Stimulated activated CD4-positive, alpha-beta T cell treated with anti-CD3 and anti-CD28 coated beads, TNF-alpha, amount 100 ng/mL, for 1 hour (primary cell): ENCODE data around the gene KRT79.

Experiments
- DNase-seq, 3 donors: peaks; one replicate each; pipeline ENCODE4 v3.0.0-alpha.2; 2020; ENCODE audit warnings: low read depth in 3 of 3, low spot score in 1 of 3

Gene KRT79

DNA sequence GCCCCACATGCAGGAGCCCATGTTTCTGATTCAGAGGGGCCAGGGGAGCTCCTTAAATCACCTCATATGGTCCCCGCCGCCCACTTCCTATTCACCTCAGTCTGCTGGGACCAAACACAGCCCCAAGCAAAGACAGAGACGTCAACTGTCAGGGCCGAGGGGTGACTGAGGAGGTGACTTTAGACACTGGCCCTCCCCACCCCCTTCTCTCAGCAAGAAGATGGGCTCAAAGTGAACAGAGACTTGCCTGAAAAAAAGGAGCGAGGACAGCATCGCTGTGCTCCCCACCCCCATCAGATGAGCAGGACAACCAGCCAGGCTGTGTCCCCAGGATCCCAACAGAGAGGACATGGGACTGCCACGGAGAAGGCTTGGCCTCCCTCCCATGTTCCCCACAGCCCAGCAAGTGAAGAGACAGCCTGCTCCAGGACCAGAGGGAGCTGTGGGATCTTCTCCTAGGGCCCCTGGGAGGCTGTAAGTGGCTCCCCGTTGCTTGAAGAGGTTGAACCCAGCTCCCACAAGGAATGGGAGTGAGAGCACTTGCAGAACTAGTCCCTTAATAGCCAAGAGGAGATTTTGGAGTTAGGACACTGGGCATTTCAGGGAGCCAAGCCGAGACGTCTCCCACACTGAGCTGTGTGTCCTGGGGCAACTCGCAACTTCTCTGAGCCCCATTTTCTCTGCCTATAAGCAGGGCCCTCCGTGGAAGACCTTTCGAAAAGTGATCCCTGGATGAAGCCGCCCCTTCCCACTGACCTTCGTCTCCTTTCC is 1.3 kb upstream of the KRT79 start:
- no peak for DNase-seq

- DNase-seq = no peak
Observed at GRCh38 chr12:52834727-52835001, 553 bp upstream of the KRT79 start.

- DNase-seq = no peak
Observed at GRCh38 chr12:52832985-52833905, 866 bp downstream of the KRT79 start.

DNA sequence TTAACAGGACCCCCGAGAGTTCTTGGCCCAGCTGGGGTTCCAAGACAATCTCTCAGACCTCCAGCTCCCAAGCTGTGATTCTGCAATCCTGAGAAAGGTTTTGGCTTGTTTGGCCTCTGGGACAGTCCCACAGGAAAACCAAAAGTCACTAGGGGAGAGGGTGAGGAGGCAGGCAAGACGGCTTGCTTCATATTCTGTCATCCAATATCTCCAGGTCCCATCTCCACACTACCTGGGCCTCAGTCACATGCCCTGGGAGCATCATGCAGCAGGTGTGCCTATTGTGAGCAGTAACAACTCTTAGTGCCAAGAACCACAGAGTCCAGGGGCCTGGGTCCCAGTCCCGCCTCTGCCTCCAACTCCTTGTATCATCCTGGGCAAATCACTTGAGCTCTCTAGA is 1.7 kb downstream of the KRT79 start:
- no peak for DNase-seq

GRCh38 chr12:52831251-52831650 is 2.9 kb downstream of the KRT79 start:
- DNase-seq = no peak

GRCh38 chr12:52829986-52830770 is 3.9 kb downstream of the KRT79 start:
- no peak for DNase-seq

DNA sequence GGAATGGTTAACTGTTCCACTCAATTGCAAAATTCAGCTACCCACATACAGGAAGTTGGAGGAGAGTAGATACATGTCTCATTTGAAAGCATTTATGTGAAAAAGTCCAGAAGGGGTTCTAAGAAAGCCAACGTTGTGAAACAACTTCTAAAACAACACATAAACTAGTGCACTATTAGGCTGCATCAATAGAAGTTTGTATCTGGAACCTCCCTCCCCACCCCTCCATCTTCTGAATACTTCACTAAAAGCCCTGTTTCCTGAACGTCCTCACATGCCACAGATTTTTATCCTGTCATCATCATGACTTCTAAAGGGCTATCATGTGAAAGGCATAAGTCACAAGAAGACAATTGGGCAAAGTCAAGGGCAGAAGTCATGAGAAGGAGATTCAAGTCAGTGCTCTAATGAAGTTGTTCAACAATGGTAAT is 5.5 kb downstream of the KRT79 start:
- DNase-seq = no peak

- no peak for DNase-seq
Observed at GRCh38 chr12:52828156-52828555, 6.0 kb downstream of the KRT79 start.

- no peak for DNase-seq
Observed at GRCh38 chr12:52827499-52828090, 6.5 kb downstream of the KRT79 start.

GRCh38 chr12:52826611-52827498 is 7.3 kb downstream of the KRT79 start:
- no peak for DNase-seq

GRCh38 chr12:52825961-52826360 is 8.2 kb downstream of the KRT79 start:
- DNase-seq = no peak

DNA sequence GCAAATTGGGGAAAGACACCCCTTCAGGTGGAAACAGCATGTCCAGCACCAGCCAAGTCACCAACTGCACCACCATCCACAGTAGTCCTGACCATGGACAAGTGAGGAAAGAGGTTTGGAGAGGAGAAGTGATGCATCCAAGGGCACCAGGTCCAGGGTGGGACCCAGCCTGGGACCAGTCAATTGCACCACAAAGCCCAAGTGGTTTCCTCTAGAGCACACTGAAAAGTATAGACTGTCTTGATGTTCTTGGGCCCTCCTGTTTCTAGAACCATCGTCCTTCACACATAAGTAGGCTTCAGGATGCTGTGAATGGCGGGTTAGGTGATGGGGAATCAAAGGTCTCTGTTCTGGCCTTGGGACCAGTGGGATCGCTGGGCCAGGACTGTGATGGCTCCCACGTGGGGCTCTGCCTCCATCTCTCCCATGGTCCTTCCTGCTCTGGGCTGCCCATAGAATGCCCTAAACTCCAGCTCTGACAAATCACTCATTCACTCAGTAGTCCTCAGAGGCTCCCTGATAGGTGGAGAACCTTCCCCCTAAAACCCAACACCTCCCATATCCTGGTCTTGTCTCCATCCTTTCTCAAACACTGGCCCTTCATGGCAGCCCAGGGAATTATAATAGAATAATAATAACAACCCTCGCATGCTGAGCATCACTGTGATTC is 9.2 kb downstream of the KRT79 start:
- no peak for DNase-seq

DNA sequence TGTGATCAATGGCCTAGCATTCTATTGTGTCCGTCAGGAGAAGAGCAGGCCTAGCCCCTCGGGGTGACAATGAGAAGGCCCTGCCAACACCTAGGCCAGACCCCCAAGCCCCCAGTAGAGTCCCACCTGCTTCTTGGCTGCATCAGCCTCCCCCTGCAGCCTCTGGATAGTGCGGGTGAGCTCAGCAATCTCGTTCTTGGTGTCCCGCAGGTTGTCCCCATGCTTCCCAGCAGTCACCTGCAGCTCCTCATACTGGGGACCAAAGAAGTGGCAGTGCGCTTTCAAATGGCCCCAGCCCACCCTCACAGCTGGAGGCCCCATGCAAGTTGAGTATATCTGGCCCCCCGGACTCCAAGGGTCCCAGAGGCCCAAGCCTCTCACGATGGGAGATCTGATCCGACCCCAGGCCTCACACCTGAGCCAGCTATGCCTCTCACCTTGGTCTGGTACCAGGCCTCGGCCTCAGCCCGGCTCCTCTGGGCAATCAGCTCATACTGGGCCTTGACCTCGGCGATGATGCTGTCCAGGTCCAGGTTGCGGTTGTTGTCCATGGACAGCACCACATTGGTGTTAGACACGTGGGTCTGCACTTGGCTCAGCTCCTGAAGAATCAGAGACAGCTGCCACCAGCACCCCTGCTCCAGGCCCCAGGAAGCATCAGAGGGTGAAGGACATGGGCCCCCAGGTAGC is 10.2 kb downstream of the KRT79 start:
- DNase-seq = no peak

- no peak for DNase-seq
Observed at GRCh38 chr12:52822771-52823510, 11.2 kb downstream of the KRT79 start.

DNA sequence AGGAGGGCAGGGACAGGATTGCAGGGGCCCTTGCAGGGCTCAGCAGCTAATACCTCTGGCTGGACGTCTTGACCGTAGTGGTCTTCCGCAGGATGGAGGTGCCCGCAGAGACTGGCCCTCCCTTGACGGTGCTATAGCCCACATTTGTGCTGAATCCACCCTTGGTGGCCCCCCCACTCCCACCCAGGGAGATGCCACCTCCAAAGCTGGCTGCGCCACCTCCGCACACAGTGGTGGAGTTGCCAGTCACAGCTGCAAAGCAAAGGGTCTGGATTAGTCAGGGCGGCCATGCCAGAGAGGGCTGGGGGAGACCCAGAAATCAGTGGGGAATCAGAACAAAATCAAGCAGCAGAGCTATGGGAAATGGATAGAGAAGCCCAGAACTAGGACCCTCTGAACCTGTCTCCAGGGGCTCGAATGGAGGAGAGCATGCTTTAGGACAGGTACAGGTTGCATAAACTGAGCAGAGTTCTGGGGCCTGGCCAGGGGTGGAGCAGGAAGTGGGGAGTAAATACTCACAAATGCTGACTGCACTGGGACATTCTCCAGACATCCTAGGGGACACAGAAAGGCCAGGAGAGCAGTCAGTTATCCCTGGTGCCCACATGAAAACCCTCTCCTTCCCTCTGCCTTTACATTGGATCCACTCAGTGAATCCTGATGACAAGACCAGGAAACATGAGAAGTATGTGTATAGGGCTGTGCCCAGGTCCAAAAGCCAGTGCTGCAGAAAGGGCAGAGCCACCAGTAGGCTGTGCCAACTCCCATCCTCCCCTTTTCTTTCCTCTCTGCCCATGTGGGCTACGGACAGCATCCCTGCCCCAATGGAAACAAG is 12.1 kb downstream of the KRT79 start:
- no peak for DNase-seq

- DNase-seq = no peak
Observed at GRCh38 chr12:52821071-52821730, 12.9 kb downstream of the KRT79 start.

- DNase-seq = no peak
Observed at GRCh38 chr12:52820521-52820920, 13.6 kb downstream of the KRT79 start.
